Fibroblast of pulmonary artery (primary cell): ENCODE data around the gene BRF1.
"Not testable (repeated sequence)": the region's sequence is repeated elsewhere in the genome, so short reads cannot be mapped to it uniquely, and the experiment has no call there.

Source experiments
- DNase-seq: peaks from one replicate; pipeline ENCODE4 v3.0.0-alpha.2; 2010; ENCODE audit warnings: low read depth
- H3K4me3 ChIP-seq: replicated peaks from 2 replicates; pipeline ENCODE4 v1.5.1; 2011; ENCODE audit warnings: low read depth, mild to moderate bottlenecking, control low read depth, low read length, moderate library complexity
- CTCF ChIP-seq: IDR thresholded peaks from 2 replicates; pipeline ENCODE4 v1.5.1; 2011; ENCODE audit warnings: mild to moderate bottlenecking, control low read depth, low read length, inconsistent platforms; ENCODE audit errors: missing control alignments

Gene BRF1

DNA sequence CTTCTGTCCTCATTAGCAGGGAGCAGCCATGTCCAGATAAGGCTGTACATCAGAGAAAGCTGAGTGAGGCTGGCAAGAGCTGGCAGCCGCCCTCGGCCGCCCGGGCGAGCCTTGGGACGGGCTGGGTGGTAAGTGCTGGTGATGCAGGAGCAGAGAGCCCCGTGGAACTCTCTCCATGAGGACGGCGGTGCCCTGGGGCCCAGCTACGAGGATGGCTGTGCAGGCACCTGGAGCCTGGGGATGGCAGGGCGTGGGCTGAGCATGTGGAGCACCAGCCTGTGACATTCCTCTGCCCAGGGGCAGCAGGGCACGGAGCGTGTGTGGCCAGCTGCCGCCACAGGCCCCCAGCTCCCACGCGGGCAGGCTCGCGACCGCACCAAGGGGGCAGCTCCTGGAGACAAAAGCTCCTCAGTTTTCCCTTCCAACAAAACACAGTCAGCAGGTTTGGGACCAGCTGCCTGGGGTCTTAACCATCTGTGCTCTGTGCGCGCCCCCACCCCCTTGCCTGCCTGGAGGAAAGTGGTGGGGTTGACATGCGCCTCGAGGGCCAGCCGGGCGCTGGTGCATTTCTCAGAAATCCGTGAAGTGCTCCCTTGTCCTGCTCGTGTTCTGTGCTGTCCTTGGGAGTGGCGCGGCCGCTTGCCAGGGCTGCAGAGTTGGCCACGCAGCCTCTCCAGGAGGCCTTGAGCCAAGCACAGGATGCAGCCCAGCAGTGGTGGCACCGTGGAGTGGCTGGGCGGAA is 35.1 kb upstream of the BRF1 start:
- H3K4me3 ChIP-seq = no peak overlapping the region
- no peak for TF ChIP-seq CTCF
- DNase-seq = no peak

DNA sequence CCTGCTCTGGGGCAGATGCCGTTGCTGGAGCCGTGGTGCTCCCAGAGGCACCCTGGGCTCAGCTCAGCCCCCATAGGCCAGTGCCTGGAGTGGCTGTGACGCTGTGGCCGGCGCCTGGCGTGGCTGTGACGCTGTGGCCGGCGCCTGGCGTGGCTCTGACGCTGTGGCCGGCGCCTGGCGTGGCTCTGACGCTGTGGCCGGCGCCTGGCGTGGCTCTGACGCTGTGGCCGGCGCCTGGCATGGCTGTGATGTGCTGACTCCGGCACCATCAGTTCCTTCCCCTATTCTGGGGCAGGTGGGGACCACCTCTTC is 34.4 kb upstream of the BRF1 start:
- DNase-seq, H3K4me3 ChIP-seq: not testable (repeated sequence)

DNA sequence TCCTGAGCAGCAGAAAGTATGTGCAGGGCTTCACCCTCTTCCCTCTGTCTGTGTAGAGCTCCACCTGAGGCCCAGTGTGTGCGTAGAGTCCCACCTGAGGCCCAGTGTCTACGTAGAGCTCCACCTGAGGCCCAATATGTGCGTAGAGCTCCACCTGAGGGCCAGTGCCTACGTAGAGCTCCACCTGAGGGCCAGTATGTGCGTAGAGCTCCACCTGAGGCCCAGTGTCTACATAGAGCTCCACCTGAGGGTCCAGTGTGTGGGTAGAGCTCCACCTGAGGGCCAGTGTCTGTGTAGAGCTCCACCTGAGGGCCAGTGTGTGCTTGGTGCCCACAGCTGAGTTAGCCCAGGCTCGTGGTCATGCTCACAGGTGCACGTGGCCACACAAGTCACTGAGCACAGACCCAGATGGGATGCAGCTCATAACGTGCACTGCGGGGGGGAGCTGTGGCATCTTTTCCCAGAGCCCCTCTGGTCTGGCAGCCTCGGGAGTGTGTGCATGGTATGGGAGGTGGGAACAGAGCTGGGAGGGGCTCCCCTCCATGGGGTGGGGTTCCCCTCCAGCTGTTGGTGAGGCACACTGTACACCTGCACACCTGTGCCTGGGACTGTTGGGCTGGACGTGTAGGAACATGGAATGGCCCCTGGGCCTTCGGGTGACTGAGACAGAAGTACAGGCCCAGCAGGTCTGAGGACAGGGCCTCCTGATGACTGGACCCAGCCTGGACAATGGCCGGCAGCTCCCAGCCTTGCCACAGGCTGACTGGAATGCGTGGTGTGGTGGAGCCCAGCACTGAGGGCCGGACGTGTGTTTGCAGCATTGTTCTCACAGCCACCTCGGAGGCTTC is 33.8 kb upstream of the BRF1 start:
- TF ChIP-seq CTCF = no peak
- DNase-seq = no peak

DNA sequence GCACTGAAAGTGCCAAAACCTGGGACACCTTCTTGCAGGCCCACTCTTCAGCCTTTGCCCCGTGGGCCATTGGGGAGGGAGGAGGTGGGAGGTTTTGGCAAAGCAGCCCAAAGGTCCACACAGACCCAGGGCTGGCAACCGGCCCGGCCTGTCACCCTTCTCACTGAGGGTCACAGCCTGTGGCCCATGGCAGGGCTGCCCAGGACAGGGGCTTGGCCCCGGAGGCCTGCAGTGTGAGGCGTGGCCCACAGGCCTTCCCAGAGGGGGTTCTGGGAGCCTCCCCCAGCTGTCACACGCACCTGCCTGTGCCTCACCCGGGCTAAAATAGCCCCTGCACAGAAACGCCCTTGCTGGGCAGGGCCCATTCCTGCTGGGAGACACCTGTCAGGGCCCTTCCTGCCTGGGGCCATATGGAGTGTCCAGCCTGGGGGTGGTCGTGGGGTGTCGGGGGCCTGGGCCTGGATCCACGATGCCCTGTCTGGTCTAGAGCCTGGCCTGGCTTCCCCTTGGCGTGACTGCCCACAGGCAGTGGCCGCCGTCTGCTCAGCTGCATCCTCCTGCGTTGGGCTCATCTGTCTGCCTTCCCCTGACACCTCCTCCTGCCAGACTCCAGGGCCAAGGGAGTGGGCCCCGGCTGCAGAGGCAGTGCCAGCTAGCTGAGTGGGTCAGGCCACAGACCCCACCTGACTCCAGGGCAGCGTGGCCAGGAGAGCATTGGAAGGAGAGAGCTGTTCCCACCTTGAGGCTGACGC is 33.0 kb upstream of the BRF1 start:
- no peak for TF ChIP-seq CTCF
- no peak overlapping the region for H3K4me3 ChIP-seq
- no peak for DNase-seq

More for the DNA sequence above, 33.8 kb upstream of the BRF1 start:
- no peak overlapping the region for H3K4me3 ChIP-seq

- H3K4me3 ChIP-seq = no peak overlapping the region
- no peak for TF ChIP-seq CTCF
- DNase-seq = no peak
Observed at GRCh38 chr14:105333020-105333490, 32.3 kb upstream of the BRF1 start.

GRCh38 chr14:105332350-105332874 is 31.6 kb upstream of the BRF1 start:
- DNase-seq = no peak
- no peak for TF ChIP-seq CTCF
- H3K4me3 ChIP-seq = no peak overlapping the region
